ENCODE measurements around the gene GJB3.

The GJB3 gene

GRCh38 chr1:34746101-34746500 is 34.9 kb upstream of the GJB3 start:
- no peak for TF ChIP-seq FOXM1 (IDR thresholded peaks at IDR 0.05; ENCODE audit: borderline replicate concordance, low read depth)
- no peak for TF ChIP-seq EP300 (IDR thresholded peaks at IDR 0.05; ENCODE audit: borderline replicate concordance)

GRCh38 chr1:34746785-34747637 is 34.0 kb upstream of the GJB3 start:
- TF ChIP-seq RAD21 (IDR thresholded peaks at IDR 0.05; ENCODE audit: low read depth) (no peak), TEAD4 (IDR thresholded peaks at IDR 0.05) (no peak), NFIC (IDR thresholded peaks at IDR 0.05) (no peak), REST (IDR thresholded peaks at IDR 0.05; ENCODE audit: low read depth) (no peak), CREB1 (IDR thresholded peaks at IDR 0.05; ENCODE audit: low read depth) (no peak), MAX (IDR thresholded peaks at IDR 0.05) (no peak)

- TF ChIP-seq EGR1 (IDR thresholded peaks at IDR 0.05) (no peak), EP300 (IDR thresholded peaks at IDR 0.05; ENCODE audit: borderline replicate concordance) (no peak), TAF1 (IDR thresholded peaks at IDR 0.05; ENCODE audit: low read depth) (no peak), TCF12 (IDR thresholded peaks at IDR 0.05; ENCODE audit: low read depth) (no peak), CREB1 (IDR thresholded peaks at IDR 0.05; ENCODE audit: low read depth) (no peak), ZBTB7A (IDR thresholded peaks at IDR 0.05; ENCODE audit: low read depth) (no peak), MAX (IDR thresholded peaks at IDR 0.05) (no peak), CEBPB (IDR thresholded peaks at IDR 0.05) (no peak), USF1 (IDR thresholded peaks at IDR 0.05) (no peak)
Measured at GRCh38 chr1:34747638-34747941, 33.4 kb upstream of the GJB3 start.

GRCh38 chr1:34749992-34750391 is 31.0 kb upstream of the GJB3 start:
- TF ChIP-seq TAF1 (IDR thresholded peaks at IDR 0.05; ENCODE audit: low read depth), result no peak
- no peak for TF ChIP-seq CEBPB (IDR thresholded peaks at IDR 0.05)
- TF ChIP-seq ZBTB7A (IDR thresholded peaks at IDR 0.05; ENCODE audit: low read depth), result no peak
- no peak for TF ChIP-seq USF1 (IDR thresholded peaks at IDR 0.05)
- TF ChIP-seq FOXM1 (IDR thresholded peaks at IDR 0.05; ENCODE audit: borderline replicate concordance, low read depth), result no peak
- TF ChIP-seq TEAD4 (IDR thresholded peaks at IDR 0.05), result no peak
- TF ChIP-seq YY1 (IDR thresholded peaks at IDR 0.05; ENCODE audit: low read depth), result no peak
- TF ChIP-seq RAD21 (IDR thresholded peaks at IDR 0.05; ENCODE audit: low read depth), result no peak
- no peak for TF ChIP-seq TCF12 (IDR thresholded peaks at IDR 0.05; ENCODE audit: low read depth)
- TF ChIP-seq NFIC (IDR thresholded peaks at IDR 0.05), result no peak
- TF ChIP-seq CREB1 (IDR thresholded peaks at IDR 0.05; ENCODE audit: low read depth), result no peak
- TF ChIP-seq EGR1 (IDR thresholded peaks at IDR 0.05), result no peak
- TF ChIP-seq EP300 (IDR thresholded peaks at IDR 0.05; ENCODE audit: borderline replicate concordance), result no peak

- TF ChIP-seq MAX (IDR thresholded peaks at IDR 0.05) (no peak), YY1 (IDR thresholded peaks at IDR 0.05; ENCODE audit: low read depth) (no peak), TEAD4 (IDR thresholded peaks at IDR 0.05) (no peak)
Measured at GRCh38 chr1:34750610-34751009, 30.4 kb upstream of the GJB3 start.

- TF ChIP-seq EGR1 (IDR thresholded peaks at IDR 0.05), result no peak
- no peak for TF ChIP-seq USF1 (IDR thresholded peaks at IDR 0.05)
- no peak for TF ChIP-seq REST (IDR thresholded peaks at IDR 0.05; ENCODE audit: low read depth)
- no peak for TF ChIP-seq MAX (IDR thresholded peaks at IDR 0.05)
- no peak for TF ChIP-seq RAD21 (IDR thresholded peaks at IDR 0.05; ENCODE audit: low read depth)
- no peak for TF ChIP-seq TCF12 (IDR thresholded peaks at IDR 0.05; ENCODE audit: low read depth)
- no peak for TF ChIP-seq FOXM1 (IDR thresholded peaks at IDR 0.05; ENCODE audit: borderline replicate concordance, low read depth)
- TF ChIP-seq EP300 (IDR thresholded peaks at IDR 0.05; ENCODE audit: borderline replicate concordance), result no peak
- TF ChIP-seq CREB1 (IDR thresholded peaks at IDR 0.05; ENCODE audit: low read depth), result no peak
- TF ChIP-seq ZBTB7A (IDR thresholded peaks at IDR 0.05; ENCODE audit: low read depth), result no peak
- no peak for TF ChIP-seq TAF1 (IDR thresholded peaks at IDR 0.05; ENCODE audit: low read depth)
- TF ChIP-seq TEAD4 (IDR thresholded peaks at IDR 0.05), result no peak
- TF ChIP-seq NFIC (IDR thresholded peaks at IDR 0.05), result no peak
- TF ChIP-seq CEBPB (IDR thresholded peaks at IDR 0.05), result no peak
- no peak for TF ChIP-seq YY1 (IDR thresholded peaks at IDR 0.05; ENCODE audit: low read depth)
Measured at GRCh38 chr1:34753163-34753562, 27.9 kb upstream of the GJB3 start.
